Measurements from ENCODE around the gene C1orf185. TPM values are rescaled to one million over a fixed set of nuclear protein-coding genes. Genes with fewer than 3 reads are reported as not detected.

C1orf185 gene
- total RNA-seq, 1 donor from 2014 or later = 0.15 TPM

Other genes with a start within 250 kb of the C1orf185 start
- 92.6 and 95.2 TPM in 2 replicates for gene FAF1, start 142.0 kb upstream of the C1orf185 start, total RNA-seq
- gene CDKN2C, start 132.0 kb upstream of the C1orf185 start, total RNA-seq = 2.8 and 6.7 TPM in 2 replicates
- gene RNF11, start 134.0 kb downstream of the C1orf185 start, total RNA-seq = 117 and 165 TPM in 2 replicates
- 24.5 and 79.0 TPM in 2 replicates for gene TTC39A, start 228.3 kb downstream of the C1orf185 start, total RNA-seq